GM18870 (cell line): Measurements from ENCODE around the gene FEZ2.

ENCODE experiments used
- ATAC-seq: cut with Tn5 transposase; IDR thresholded peaks from one replicate; pipeline ENCODE4 v1.9.1; 2021; ENCODE audit warnings: moderate library complexity; ENCODE audit not compliant: unreplicated experiment

FEZ2 gene

DNA sequence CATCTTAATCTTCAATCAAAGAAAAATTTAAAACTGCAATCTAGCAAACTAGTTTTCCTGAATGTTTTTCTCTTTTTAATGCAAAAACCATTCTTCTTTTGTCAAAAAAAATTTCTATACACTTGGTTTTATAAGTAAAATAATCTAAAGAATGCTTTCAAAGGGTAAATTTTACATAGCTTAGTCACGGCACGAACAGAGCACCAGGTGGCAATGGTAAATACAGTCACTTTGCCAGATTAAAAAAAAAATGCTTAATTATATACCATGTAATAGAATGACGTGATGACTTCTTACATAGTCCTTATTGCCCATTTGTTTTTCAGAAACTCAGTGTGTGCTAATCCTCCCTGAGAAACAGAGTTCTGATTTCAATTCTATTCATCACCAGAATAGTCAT, 10.4 kb downstream of the FEZ2 start:
- no peak for ATAC-seq

GRCh38 chr2:36587101-36587500, 10.9 kb downstream of the FEZ2 start:
- no peak for ATAC-seq

GRCh38 chr2:36586672-36587071, 11.3 kb downstream of the FEZ2 start:
- ATAC-seq: no peak

DNA sequence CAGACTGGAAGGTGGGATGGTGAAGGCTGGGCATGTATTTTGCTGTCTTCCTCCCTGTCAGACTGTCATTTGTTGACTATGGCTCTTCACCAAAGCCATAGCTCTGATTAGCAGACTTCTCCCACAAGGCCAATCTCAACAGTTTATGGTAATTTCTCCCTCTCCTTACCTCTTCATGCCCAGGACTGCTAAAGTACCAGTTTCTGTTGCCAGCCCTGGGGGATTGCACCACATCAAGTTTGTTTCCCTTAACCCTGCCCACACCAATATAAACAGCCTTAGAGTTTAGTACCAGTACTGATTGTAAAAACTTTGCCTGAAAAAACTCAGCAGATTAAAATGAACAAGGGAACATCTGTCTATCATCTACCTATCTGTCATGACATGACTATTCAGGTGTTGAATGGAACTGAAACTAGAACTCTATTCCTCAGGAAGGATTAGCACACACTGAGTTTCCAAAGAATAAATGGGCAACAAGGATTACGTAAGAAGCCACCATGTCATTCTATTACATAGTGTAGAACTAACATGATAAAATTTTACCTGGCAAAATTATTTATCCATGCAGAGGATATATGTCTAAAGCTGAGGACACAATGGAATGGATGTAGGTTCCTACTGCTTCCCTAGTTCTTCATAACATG, 13.7 kb downstream of the FEZ2 start:
- no peak for ATAC-seq

DNA sequence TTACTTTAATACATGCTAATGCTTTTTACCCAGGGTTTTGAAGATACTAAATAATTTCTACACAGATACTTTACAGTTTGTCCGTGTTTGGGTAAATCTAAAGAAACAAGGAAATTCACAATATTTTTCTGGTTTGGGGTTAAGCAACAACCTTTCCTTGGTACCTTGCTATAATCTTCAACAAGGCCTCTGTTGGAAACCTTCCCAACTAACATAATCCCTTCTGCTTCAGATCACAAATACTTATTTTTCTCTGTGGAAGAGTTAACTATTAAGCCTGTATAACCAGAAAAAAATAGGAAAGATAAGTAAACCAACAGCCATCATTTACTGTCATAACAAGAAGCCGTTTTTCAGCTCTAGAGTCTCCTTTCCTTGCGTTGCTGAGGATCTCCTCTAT, 15.0 kb downstream of the FEZ2 start:
- no peak for ATAC-seq

- no peak for ATAC-seq
These were observed 15.4 kb downstream of the FEZ2 start for GRCh38 chr2:36582538-36582937.

GRCh38 chr2:36579297-36579664, 18.7 kb downstream of the FEZ2 start:
- no peak for ATAC-seq

DNA sequence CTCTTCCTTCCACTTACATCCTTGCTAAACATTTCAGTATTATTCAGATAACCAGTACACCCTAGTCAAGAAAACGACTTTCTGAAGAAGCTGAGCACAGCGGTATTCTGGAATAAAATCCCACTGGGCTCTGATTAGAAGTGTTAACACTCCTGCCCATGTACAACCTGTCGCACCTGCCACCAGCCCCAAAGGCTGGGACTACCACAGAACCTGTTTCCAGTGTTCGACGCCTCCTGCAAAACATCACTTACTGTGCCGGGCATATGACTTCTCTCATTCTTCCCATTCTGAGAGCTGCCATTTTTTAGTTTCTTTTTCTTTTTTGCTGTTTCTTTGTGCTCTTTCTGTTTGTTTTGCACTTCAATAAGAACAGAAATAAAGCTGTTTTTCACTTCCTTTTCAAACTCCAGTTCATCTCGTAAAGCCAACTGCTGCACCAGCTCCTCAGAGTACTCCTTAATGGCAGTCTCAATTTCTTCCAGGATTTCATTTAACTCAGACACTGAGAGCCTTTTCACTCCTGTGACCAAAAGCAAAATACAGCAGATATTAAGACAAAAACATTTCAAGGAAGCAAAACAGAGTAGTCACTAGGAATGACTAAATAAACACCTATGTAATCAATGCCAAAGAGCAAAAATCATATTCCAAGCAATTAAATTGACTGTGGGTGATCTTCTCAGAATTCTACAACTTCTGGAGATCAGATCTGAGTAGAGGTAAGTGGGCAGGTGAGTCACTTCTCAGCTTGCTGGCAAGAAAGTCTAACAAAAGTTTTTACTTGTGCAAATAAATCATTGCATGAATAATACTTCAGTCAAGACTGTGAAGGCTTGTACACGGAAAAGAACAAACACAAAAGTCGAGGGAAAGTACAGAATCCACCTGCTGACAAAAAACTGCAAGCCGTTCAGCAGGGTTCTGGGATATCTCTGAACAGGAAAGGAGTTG, 19.3 kb downstream of the FEZ2 start:
- no peak for ATAC-seq

DNA sequence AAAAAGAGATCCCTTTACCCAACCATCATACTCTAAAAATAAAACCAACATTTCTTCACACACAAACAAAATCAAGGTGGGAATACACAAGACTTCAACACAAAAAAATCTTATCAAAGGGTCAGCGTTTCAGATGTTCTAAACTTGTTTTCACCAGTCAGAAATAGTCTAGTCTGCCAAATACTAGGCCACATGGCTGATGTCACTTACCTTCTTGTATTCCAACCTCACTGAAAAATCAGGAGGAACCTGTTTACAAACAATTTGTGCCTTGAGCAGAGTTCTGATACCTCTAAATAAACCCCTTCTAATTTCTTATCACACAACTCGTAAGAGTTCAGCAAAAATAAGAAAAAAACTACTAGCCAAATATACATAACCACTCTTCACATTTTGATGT, 20.1 kb downstream of the FEZ2 start:
- ATAC-seq: no peak

DNA sequence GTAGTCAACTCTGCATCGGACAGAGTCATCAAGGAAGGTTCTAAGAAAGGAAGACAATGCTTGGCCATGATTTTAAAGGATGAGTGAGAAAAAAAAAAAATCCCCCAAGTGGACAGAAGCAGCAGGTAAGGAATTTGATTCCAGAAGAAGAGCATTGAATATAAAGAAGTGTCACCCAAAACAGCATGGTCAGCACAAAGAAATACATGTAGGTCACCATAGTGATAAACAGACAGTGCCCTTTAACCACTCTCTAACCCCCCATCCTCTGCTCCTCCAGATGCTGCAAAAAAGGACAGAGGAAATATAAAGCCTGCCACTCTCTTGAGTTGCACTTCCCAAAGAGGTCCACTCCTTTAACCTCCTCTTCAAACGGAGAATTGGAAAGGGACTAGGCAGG, 23.4 kb downstream of the FEZ2 start:
- no peak for ATAC-seq

DNA sequence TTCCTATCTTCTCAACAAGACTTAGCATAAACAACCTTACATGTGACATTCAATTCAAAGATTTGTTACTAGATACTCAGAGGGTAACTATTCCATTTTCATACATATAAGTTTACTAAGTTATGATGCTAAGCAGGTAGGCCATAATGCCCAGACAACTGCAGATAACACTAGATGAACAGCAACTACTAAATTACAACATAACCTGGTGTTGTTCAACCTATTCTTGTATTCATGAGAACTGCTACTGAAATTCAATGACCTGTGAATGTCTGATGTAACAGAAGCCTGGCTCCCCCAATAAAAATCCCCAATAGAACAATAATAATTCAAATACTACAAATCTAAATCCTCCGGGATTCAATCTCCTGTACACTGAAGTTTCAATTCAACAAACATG, 24.8 kb downstream of the FEZ2 start:
- ATAC-seq: no peak

GRCh38 chr2:36572719-36573059, 25.3 kb downstream of the FEZ2 start:
- no peak for ATAC-seq

DNA sequence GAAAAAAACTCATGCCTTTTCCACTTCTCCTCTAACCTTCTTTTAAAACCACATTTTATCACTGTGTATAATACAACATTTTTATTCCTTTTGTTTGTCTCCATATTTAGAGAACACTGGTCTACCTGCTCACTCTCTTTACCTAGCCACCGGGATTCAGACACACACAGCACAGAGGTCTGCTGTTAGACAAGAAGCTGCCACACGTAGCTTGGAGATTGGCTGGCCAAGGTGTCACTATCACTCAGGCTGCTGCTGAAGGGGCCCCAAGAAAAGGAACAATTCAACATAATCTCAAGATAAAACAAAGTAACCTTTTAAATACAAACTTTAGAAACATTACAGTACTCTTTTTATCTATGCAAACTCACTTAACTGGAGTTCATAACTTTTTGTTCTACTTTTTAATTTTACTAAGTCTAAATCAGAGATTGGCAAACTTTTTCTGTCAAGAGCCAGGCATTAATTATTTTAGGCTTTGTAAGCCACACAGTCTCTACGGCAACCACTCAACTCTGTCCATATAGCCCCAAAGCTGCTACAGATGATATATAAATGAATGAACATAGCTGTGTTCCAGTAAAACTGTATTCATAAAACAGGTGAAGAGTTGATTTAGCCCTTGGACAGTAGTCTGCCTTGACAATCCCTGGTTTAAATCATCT, 25.8 kb downstream of the FEZ2 start:
- ATAC-seq: no peak

DNA sequence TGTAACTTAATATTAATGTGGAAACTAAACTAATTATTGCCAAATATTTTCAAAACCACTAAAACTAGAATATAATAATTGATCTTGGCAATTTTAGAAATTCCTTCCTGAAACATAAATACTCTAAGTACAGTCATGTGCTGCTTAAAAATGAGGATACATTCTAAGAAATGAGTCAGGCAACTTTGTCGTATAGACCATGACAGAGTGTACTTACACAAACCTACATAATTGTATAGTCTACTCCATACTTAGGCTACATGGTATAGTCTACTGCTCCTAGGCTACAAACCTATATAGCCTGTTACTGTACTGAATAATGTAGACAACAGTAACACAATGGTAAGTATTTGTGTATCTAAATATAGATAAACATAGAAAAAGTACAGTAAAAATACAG, 27.6 kb downstream of the FEZ2 start:
- ATAC-seq: no peak

GRCh38 chr2:36569267-36569856, 28.6 kb downstream of the FEZ2 start:
- ATAC-seq: no peak

DNA sequence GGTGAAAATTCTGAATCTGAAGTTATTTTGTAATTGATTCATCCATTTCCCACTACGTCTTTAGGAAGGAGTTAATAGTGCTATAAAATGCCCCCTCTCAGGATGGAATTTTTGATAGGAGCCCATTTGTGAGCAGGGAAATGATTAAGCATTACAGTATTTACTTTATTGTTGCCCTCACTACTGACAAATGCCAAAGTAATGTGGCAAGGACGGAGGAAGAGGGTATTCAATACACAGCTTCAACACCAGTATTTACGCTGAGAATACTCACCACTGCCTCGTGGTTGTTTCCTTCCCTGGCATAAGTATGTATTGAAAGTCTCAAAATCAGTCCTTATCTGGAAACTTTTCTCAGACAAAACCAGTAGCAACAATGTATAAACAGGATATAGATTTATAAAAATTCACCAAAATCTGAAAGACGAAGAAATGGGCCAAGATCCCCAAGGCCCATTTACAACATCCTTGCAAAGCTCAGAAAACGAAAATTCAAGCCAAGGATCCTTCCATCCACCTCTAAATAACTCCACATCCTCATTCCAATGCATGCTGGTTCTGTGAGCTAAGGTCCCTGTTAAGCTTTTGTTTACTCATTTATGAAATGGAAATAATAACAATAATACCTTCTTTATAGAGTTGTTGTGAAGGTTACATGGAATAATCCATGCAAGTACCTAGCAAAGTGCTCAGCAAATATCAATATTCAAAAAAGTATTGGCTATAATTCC, 29.3 kb downstream of the FEZ2 start:
- ATAC-seq: no peak

DNA sequence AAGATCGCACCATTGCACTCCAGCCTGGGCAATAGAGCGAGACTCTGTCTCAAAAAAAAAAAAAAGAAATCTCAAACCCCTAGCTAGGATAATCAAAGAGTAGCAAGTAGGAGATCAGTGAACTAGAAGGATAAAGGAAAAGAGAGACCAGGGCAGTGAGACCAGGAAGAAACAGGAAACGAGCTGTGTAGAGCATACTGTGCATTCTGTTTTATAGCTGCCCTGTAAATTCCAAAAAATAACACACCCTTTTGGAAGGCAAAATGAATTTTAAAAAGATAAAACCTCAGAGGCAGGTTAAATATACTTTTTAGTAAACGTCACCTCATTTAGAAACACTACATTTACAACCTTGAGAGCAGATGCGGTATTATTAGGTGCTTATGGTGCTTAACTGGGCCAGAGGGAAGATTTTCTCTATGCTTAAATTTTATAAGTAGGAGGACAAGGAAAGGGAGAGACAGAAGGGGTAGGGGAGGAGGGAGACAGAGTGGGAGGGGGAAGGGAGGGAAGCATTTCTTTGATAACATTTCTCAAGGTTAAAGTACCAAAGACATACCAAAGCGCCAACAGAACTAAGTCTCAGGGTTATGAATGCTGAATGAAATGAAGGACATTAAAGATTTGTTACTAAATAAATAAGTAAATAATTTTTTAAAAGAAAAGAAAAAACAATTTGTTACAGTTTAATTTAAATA, 30.1 kb downstream of the FEZ2 start:
- ATAC-seq: no peak

GRCh38 chr2:36566887-36567286, 31.1 kb downstream of the FEZ2 start:
- ATAC-seq: no peak

DNA sequence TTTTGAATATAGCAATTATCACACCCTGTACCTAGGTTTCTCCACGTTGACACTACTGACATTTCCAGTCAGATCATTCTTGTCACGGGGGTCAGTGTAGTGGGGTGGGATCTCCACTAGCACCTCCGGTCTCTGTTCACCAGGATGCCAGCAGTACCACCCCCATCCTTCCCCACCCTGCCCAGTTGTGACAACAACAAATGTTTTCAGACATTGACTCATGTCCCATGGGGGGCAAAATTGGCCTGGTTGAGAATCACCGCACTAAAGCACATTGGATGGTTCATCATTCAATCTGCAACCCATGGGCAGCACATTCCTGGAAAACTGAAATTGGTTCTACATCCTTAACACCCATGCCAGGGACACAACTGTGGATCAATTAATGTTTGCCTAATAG, 32.3 kb downstream of the FEZ2 start:
- ATAC-seq: no peak

DNA sequence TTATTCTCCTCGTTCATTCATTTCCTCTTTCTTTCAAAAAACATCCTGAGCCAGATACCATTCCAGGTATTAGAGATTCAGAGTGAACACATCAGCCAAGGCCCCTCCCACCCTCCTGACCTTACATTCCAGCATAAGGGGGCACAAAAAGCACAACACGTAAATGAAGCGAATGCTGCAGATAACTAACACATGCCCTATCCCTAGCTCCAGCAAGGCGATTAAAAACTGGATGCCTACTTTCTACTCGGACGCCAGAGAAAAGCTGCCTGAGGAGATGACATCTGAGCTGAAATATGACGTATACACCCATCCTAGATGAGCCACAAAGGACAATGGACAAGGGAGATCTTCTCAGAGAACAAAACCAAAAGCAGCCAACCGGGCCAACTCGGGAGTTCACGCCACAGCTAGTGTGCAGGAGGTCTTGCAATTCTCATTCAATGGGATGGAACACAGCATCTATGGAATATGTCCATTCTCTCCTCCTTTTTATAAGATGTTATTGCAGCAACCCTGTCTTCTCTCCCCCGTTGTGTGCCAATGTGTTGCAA, 33.5 kb downstream of the FEZ2 start:
- no peak for ATAC-seq
